Mucosa of descending colon (tissue), 3 donors: ENCODE results near the gene S100A13. TPM values are rescaled to one million over a fixed set of nuclear protein-coding genes. Genes with fewer than 3 reads are reported as not detected.

Experiments
- ATAC-seq: fragments of 200-7000 bp; cut with Tn5 transposase; one replicate; pipeline ENCODE4 v1.9.1; 2020; ENCODE audit warnings: mild to moderate bottlenecking, moderate library complexity
- DNase-seq, 3 donors: peaks; one replicate each; pipeline ENCODE4 v3.0.0-alpha.2; 2020
- H3K36me3 ChIP-seq: fragments of 200-600 bp; one replicate; pipeline ENCODE4 v1.8.0; 2021; ENCODE audit warnings: low read depth, mild to moderate bottlenecking
- H3K4me1 ChIP-seq: fragments of 200-600 bp; one replicate; pipeline ENCODE4 v1.8.0; 2021; ENCODE audit warnings: low read depth, mild to moderate bottlenecking
- H3K4me3 ChIP-seq: fragments of 200-600 bp; one replicate; pipeline ENCODE4 v1.8.0; 2021; ENCODE audit warnings: mild to moderate bottlenecking
- H3K9me3 ChIP-seq: fragments of 200-600 bp; one replicate; pipeline ENCODE4 v1.8.0; 2021; ENCODE audit warnings: mild to moderate bottlenecking
- CTCF ChIP-seq: fragments of 200-600 bp; IDR thresholded peaks from one replicate; pipeline ENCODE4 v1.8.0; 2022; ENCODE audit warnings: antibody characterized with exemption, mild to moderate bottlenecking
- intact Hi-C, 2 donors: fragments of 100-400 bp; cut with DNase I in 1 of 2; cut with micrococcal nuclease in 1 of 2; formaldehyde crosslinking; loops; one replicate each; pipeline versions ENCODE4 v1.11.0 to v1.11.1; 2022; cut with DNase I, micrococcal nuclease
- total RNA-seq, 3 donors: library from RNA; stranded (reverse); fragmentation: NEBNext Ultra II Directional in 2 of 3; extraction: Animal tissue kit (Norgen Biotek cat#: 25700) in 2 of 3; gene quantifications; one replicate each; pipeline versions ENCODE4 v1.2.1 to v1.2.4, GENCODE V29; 2021 to 2023
- donor health status: DM: no; HTN: no; CAD: no; lungs with moderate emphysema.
- donor health status: DM: no; HTN: no; CAD: no.
- donor health status: DM: no; HTN: yes; CAD: no.

S100A13 gene
- total RNA-seq, 3 donors from 2014 or later, result 42.3 to 102 (median 43.9) TPM

DNA sequence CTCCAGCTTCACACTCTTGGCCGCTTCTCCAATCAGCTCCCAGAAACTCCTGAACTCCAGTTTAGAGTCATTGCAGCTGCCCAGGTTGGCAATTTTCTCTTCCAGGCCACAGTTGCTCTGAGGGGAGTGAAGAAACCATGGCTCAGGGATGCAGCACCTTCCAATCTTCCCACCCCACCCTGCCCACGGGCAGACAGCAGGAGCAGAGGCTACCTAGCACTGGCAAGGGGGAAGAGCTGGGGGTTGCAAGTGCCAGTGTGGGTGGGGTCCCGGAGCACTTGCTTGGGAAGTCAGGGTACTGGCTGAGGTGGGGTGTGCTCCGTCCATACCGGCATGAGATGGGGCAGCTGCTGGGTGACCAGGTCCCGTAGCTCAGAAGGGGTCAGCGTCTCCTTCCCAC lies 12.4 kb downstream of the S100A13 start:
- no peaks in the 10 kb centered on the region for H3K36me3 ChIP-seq
- intact Hi-C loops, result no loop called here
- H3K4me3 ChIP-seq, result no peak overlapping the region
- ATAC-seq (no peak), DNase-seq (peak in 1 of 3 donors; percentile 32)
- peaks cover 30% of the 10 kb centered on the region for H3K4me1 ChIP-seq
- H3K9me3 ChIP-seq, result no peaks in the 10 kb centered on the region
- no peak for TF ChIP-seq CTCF

DNA sequence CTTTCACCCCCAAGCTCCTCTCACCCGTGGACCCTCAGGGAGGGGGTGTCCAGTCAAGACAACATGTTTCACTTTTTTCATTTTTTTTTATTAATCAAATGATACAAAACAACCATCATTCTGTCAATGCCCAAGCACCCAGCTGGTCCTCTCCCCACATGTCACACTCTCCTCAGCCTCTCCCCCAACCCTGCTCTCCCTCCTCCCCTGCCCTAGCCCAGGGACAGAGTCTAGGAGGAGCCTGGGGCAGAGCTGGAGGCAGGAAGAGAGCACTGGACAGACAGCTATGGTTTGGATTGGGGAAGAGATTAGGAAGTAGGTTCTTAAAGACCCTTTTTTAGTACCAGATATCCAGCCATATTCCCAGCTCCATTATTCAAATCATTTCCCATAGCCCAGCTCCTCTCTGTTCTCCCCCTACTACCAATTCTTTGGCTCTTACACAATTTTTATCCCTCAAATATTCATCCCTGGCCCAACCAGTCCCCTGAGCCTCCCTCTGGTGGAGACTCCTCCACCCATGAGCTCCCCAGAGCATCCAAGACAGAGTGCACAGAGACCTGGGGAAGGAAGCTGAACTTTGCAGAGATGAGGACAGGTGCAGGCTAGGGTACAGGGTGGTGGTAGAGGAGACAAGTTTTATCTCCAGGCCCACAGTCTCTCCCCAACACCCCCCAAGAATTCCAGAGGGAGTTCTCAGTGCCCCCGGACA lies 13.0 kb downstream of the S100A13 start:
- intact Hi-C loops, result no loop called here
- Histone ChIP-seq H3K9me3 (no peaks in the 10 kb centered on the region), H3K4me1 (peaks cover 35% of the 10 kb centered on the region), H3K36me3 (no peaks in the 10 kb centered on the region), H3K4me3 (no peak overlapping the region)
- peak in 1 of 3 donors; percentile 47 for DNase-seq
- ATAC-seq, result no peak
- TF ChIP-seq CTCF, result no peak

DNA sequence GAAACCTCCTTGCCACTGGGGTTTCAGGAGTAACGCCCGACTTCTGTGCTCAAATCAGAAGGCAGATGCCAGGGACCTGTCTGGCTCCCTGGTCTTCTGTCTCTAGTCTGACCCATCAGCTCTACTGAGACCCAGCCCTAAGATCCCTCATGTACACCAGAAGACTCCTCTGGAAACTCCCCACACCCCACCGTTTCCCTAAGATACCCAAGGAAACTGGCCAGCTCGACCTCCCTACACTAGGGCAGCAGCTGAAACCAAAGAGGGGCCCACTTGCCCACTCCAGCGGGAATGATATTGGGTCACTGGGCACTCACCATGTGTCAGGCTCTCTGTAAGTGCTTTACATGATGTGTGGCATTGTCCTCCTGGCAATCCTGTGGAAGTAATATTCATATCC lies 13.9 kb downstream of the S100A13 start:
- DNase-seq (no peak), ATAC-seq (no peak)
- no peak for TF ChIP-seq CTCF
- no peak overlapping the region for H3K4me3 ChIP-seq
- intact Hi-C loops, result no loop called here
- H3K36me3 ChIP-seq, result no peaks in the 10 kb centered on the region
- H3K4me1 ChIP-seq, result peaks cover 38% of the 10 kb centered on the region
- H3K9me3 ChIP-seq, result no peaks in the 10 kb centered on the region

GRCh38 chr1:153612755-153613331 lies 14.5 kb downstream of the S100A13 start, which contains the start of gene S100A16:
TSS of gene S100A16 (minus strand) at chr1:153613137. CDS start at chr1:153608151, 4,986 bp downstream.
- intact Hi-C loops, result no loop called here
- H3K4me3 ChIP-seq, result peak within 1 kb of the TSS; percentile 63
- no peaks in the 10 kb centered on the region for H3K36me3 ChIP-seq
- H3K9me3 ChIP-seq, result no peaks in the 10 kb centered on the region
- TF ChIP-seq CTCF, result no peak
- H3K4me1 ChIP-seq, result peaks cover 43% of the 10 kb centered on the region
- DNase-seq, result peak; percentile 90 to 94 (median 92)
- ATAC-seq, result peak; percentile 65

DNA sequence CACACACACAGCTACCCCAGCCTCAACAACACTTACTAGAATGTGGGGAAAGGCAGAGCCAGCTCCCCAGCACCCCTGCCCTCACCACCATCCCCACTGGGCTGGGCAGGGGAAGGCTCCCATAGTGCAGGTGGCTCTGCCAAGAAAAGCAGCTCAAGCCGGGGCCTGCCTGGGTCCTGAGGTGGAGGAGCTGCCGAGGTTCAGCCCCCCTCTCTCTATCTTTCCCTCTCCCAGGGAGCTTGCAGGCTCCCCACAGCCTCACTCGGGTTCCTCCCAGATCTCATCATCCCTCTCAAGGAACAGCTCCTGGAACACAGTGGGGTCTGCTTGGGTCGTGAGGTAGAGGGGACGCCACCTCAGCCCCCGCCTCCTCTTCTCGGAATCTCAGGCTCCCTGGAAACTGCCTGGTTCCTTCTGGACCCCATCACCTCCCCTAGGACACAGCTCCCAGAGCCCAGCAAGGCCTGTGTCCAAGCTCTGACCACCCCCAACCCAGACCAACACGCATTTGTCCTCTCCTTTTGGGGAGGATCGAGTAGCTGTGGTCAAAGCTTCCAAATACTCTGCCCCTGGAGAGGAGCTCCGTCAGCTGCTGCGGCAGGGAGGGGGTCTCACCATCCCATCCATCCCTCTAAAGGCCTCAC lies 15.1 kb downstream of the S100A13 start:
- TF ChIP-seq CTCF, result no peak
- Histone ChIP-seq H3K36me3 (no peaks in the 10 kb centered on the region), H3K4me3 (peak overlapping the region; percentile 63), H3K9me3 (no peaks in the 10 kb centered on the region), H3K4me1 (peaks cover 37% of the 10 kb centered on the region)
- ATAC-seq, result no peak
- intact Hi-C loops, result no loop called here
- peak in 1 of 3 donors; percentile 59 for DNase-seq
